Smooth muscle cell (in vitro differentiated cells): ENCODE measurements around the gene CDH13. TPM values are rescaled to one million over a fixed set of nuclear protein-coding genes. Genes with fewer than 3 reads are reported as not detected.

Experiments used
- DNase-seq: peaks from one replicate; lab custom pipeline; 2025; ENCODE audit not compliant: unreplicated experiment; lab: John Stamatoyannopoulos, UW
- H2AFZ ChIP-seq: fragments of 200-600 bp; sonication (generic); 2 replicates; pipeline ENCODE4 v1.6.0; 2016; ENCODE audit warnings: antibody characterized with exemption, low read depth, mild to moderate bottlenecking
- H3F3A ChIP-seq: fragments of 200-600 bp; sonication (generic); 2 replicates; pipeline ENCODE4 v1.6.0; 2017; ENCODE audit warnings: antibody characterized with exemption, low read depth
- H3K27ac ChIP-seq: fragments of 200-600 bp; sonication (generic); 2 replicates; pipeline ENCODE4 v1.5.1; 2016; ENCODE audit warnings: low read depth, mild to moderate bottlenecking
- H3K27me3 ChIP-seq: fragments of 200-600 bp; sonication (generic); 2 replicates; pipeline ENCODE4 v1.6.1; 2016; ENCODE audit warnings: low read depth, mild to moderate bottlenecking
- H3K36me3 ChIP-seq: fragments of 200-600 bp; sonication (generic); 2 replicates; pipeline ENCODE4 v1.5.1; 2016; ENCODE audit warnings: low read depth
- H3K4me1 ChIP-seq: fragments of 200-600 bp; sonication (generic); 2 replicates; pipeline ENCODE4 v1.5.1; 2016; ENCODE audit warnings: low read depth
- H3K4me2 ChIP-seq: fragments of 200-600 bp; sonication (generic); 2 replicates; pipeline ENCODE4 v1.6.0; 2016; ENCODE audit warnings: mild to moderate bottlenecking
- H3K4me3 ChIP-seq: fragments of 200-600 bp; sonication (generic); 2 replicates; pipeline ENCODE4 v1.5.1; 2016; ENCODE audit warnings: mild to moderate bottlenecking
- H3K79me2 ChIP-seq: fragments of 200-600 bp; sonication (generic); 2 replicates; pipeline ENCODE4 v1.6.0; 2016; ENCODE audit warnings: low read depth, mild to moderate bottlenecking
- H3K9ac ChIP-seq: fragments of 200-600 bp; sonication (generic); 2 replicates; pipeline ENCODE4 v1.6.0; 2016; ENCODE audit warnings: low read depth
- H3K9me3 ChIP-seq: fragments of 200-600 bp; sonication (generic); replicated peaks from 2 replicates; pipeline ENCODE4 v1.5.1; 2016; ENCODE audit warnings: low read depth
- H4K20me1 ChIP-seq: fragments of 200-600 bp; sonication (generic); 2 replicates; pipeline ENCODE4 v1.6.0; 2016; ENCODE audit warnings: low read depth
- WGBS: methylation state at CpG from one replicate; pipeline ENCODE4 v1.1.7; 2016; ENCODE audit warnings: low lambda C conversion rate; 5-methylcytosine and 5-hydroxymethylcytosine counted together
- polyA plus RNA-seq: library from polyadenylated mRNA; unstranded; fragments of >200 nt; fragmentation: Nextera tagmentation; extraction: Ambion mirVana; gene quantifications from 2 replicates; pipeline ENCODE4 v1.2.1, GENCODE V29; 2016
- total RNA-seq: library from RNA; depleted of rRNA; stranded (reverse); fragments of >200 nt; gene quantifications from 2 replicates; pipeline ENCODE4 v1.2.3, GENCODE V29; 2014
- TF ChIP-seq, protein P1 (sequence below): fragments of 200-600 bp; sonication (generic); IDR thresholded peaks from 2 replicates; pipeline ENCODE4 v1.5.1; 2017; ENCODE audit warnings: borderline replicate concordance, mild to moderate bottlenecking, antibody characterized with exemption; ENCODE audit not compliant: insufficient read depth, poor library complexity, severe bottlenecking

Gene CDH13
- total and polyA plus RNA-seq, 2 experiments from 2014 or later: 12.1 to 32.2 TPM

DNA sequence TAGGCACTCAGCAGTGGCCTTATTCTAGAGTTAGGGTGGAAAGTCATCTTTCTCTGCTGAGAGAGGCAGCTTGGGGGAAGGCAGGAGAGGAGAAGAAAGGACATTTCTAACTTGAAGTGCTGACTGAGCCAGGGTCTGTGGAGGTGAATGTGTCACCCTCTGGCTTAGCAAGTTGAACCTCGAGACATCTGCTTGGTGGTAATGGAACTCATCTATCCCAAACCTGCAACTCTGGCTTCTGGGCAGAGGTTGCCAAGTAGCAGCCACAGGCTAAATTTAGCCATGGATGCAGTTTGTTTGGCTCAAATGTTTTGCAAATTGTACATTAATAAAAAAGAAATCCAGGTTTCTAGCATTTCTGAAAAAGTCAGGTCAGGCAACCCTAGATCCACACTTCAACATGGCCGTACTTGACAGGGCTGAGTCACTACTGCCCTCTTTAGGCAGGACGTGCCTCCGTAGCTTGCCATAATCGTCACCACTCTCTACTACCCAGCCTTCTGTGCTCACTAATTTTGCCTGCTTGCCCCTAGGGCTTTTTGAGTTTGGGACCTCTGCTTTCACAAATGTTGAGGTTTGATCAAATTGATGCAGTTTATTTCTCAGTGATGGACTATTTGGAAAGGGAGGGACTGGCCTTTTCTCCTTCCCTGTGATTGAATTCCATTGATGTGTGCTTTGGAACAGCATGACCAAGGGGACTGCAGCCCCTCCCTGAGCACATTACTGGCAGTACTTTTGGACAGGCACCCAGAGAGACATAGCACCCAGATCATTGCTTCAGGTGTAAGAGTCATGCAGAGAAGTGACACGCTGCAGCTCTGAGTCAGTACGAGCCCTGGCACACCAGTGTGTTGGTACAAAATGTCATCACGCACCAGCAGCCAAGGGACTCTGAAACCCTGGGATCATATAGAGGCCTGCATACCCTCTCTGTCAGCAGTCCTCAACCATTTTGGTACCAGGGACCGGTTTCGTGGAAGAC, 5.2 kb downstream of the CDH13 start:
- H3K4me3 ChIP-seq: no peak overlapping the region
- DNase-seq: no peak
- no peaks in the 10 kb centered on the region for H3K9me3 ChIP-seq
- H2AFZ ChIP-seq: no peak overlapping the region
- H3K36me3 ChIP-seq: no peaks in the 10 kb centered on the region
- peaks cover 10% of the 10 kb centered on the region for H3K4me1 ChIP-seq
- no peaks in the 10 kb centered on the region for H3K79me2 ChIP-seq
- TF ChIP-seq, protein P1, sequence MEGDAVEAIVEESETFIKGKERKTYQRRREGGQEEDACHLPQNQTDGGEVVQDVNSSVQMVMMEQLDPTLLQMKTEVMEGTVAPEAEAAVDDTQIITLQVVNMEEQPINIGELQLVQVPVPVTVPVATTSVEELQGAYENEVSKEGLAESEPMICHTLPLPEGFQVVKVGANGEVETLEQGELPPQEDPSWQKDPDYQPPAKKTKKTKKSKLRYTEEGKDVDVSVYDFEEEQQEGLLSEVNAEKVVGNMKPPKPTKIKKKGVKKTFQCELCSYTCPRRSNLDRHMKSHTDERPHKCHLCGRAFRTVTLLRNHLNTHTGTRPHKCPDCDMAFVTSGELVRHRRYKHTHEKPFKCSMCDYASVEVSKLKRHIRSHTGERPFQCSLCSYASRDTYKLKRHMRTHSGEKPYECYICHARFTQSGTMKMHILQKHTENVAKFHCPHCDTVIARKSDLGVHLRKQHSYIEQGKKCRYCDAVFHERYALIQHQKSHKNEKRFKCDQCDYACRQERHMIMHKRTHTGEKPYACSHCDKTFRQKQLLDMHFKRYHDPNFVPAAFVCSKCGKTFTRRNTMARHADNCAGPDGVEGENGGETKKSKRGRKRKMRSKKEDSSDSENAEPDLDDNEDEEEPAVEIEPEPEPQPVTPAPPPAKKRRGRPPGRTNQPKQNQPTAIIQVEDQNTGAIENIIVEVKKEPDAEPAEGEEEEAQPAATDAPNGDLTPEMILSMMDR: peak; percentile 13
- peaks cover 7% of the 10 kb centered on the region for H3F3A ChIP-seq
- H3K9ac ChIP-seq: no peak overlapping the region
- H3K27ac ChIP-seq: no peak overlapping the region
- H3K27me3 ChIP-seq: peaks cover 2% of the 10 kb centered on the region
- H4K20me1 ChIP-seq: no peaks in the 10 kb centered on the region
- WGBS: 86% methylated on average over 10 of the region's 10 CpGs
- H3K4me2 ChIP-seq: no peak overlapping the region

DNA sequence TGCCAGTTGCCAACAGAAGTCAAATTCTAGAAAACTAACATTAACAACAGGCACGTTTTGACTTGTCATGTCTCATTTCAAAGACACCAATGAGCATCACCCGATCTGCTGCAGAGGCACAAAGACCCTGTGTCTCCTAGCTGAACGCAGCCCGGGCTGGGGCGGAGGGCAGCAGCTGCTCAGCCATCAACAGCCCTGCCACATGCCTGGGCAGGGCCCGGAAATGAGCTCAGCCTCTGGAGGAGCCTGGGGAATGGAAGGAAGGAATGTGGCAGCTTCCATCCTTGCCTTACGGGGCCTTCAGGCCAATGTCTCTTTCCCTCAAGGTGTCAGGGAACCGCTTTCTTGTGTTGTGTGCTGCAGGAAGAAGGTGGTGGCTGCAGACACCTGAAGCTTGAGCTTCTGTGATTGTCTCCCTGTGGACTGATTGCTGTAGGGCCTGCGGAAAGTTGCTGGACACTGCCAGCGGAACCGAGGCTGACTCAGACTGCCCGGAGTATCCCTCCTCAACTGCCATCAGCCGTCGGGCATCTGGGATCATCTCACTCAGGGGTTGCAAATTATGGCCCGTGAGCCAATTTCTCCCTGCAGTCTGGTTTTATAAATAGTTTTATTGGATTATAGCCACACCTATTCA, 7.3 kb downstream of the CDH13 start:
- Histone ChIP-seq H3K27ac (peak overlapping the region; percentile 38), H3K4me3 (no peak overlapping the region), H3K4me1 (peaks cover 10% of the 10 kb centered on the region), H3K9ac (no peak overlapping the region), H2AFZ (peak overlapping the region; percentile 34), H3K27me3 (no peaks in the 10 kb centered on the region), H3F3A (peaks cover 2% of the 10 kb centered on the region), H3K4me2 (no peak overlapping the region), H3K9me3 (no peaks in the 10 kb centered on the region), H4K20me1 (no peaks in the 10 kb centered on the region), H3K36me3 (no peaks in the 10 kb centered on the region), H3K79me2 (no peaks in the 10 kb centered on the region)
- no peak for DNase-seq
- WGBS: 53% methylated on average over 15 of the region's 15 CpGs
- TF ChIP-seq, protein P1: no peak

DNA sequence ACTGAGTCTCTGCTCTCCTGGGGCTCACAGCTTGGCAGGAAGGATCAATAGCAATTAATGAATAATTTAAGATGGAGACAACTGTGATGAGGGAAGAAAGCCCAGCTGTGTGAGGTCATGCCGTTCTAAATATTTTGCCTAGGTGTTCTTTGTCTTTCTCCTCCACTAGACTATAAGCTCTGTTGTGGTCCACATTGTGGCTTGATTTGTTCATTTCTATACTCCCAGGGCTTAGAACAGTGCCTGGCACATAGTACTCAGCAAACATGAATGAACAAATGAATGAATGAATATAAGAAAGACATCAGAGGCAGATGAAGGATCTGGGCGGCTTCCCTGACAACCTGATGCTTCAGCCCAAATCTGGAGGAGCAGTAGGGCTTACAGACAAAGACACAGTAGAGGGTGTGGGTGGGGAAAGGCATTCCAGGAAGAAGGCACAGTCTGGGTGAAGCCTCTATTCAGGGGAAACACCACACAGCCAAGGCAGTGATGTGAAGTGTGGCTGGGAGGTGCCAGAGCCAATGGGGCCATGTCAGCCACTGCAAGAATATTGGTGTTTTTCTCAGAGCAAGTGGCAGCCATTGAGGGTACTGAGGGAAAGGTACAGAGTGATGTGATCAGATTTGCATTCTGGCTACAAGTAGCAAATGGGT, 8.3 kb downstream of the CDH13 start:
- Histone ChIP-seq H3K4me1 (peaks cover under 1% of the 10 kb centered on the region), H3F3A (no peaks in the 10 kb centered on the region), H3K9me3 (no peaks in the 10 kb centered on the region), H3K36me3 (no peaks in the 10 kb centered on the region), H3K79me2 (no peaks in the 10 kb centered on the region), H4K20me1 (no peaks in the 10 kb centered on the region), H3K4me3 (no peak overlapping the region), H3K9ac (no peak overlapping the region), H3K27me3 (no peaks in the 10 kb centered on the region), H3K27ac (no peak overlapping the region), H2AFZ (no peak overlapping the region), H3K4me2 (no peak overlapping the region)
- WGBS: 100% methylated on average over 2 of the region's 2 CpGs
- DNase-seq: no peak
- TF ChIP-seq, protein P1: no peak
